HuH-7.5 (cell line): Measurements from ENCODE around the gene SON.
"Not testable (repeated sequence)": the region's sequence is repeated elsewhere in the genome, so short reads cannot be mapped to it uniquely, and the experiment has no call there.

Experiments
- DNase-seq: peaks from one replicate; pipeline ENCODE4 v3.0.0; 2011; ENCODE audit warnings: low spot score

Gene SON, protein sequence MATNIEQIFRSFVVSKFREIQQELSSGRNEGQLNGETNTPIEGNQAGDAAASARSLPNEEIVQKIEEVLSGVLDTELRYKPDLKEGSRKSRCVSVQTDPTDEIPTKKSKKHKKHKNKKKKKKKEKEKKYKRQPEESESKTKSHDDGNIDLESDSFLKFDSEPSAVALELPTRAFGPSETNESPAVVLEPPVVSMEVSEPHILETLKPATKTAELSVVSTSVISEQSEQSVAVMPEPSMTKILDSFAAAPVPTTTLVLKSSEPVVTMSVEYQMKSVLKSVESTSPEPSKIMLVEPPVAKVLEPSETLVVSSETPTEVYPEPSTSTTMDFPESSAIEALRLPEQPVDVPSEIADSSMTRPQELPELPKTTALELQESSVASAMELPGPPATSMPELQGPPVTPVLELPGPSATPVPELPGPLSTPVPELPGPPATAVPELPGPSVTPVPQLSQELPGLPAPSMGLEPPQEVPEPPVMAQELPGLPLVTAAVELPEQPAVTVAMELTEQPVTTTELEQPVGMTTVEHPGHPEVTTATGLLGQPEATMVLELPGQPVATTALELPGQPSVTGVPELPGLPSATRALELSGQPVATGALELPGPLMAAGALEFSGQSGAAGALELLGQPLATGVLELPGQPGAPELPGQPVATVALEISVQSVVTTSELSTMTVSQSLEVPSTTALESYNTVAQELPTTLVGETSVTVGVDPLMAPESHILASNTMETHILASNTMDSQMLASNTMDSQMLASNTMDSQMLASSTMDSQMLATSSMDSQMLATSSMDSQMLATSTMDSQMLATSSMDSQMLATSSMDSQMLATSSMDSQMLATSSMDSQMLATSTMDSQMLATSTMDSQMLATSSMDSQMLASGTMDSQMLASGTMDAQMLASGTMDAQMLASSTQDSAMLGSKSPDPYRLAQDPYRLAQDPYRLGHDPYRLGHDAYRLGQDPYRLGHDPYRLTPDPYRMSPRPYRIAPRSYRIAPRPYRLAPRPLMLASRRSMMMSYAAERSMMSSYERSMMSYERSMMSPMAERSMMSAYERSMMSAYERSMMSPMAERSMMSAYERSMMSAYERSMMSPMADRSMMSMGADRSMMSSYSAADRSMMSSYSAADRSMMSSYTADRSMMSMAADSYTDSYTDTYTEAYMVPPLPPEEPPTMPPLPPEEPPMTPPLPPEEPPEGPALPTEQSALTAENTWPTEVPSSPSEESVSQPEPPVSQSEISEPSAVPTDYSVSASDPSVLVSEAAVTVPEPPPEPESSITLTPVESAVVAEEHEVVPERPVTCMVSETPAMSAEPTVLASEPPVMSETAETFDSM (N-terminal part only)

GRCh38 chr21:33542640-33543504 lies at the start of gene SON:
Gene SON (plus strand): TSS chr21:33543038. CDS start chr21:33543093, 55 bp downstream.
- DNase-seq = peak; percentile 83

DNA sequence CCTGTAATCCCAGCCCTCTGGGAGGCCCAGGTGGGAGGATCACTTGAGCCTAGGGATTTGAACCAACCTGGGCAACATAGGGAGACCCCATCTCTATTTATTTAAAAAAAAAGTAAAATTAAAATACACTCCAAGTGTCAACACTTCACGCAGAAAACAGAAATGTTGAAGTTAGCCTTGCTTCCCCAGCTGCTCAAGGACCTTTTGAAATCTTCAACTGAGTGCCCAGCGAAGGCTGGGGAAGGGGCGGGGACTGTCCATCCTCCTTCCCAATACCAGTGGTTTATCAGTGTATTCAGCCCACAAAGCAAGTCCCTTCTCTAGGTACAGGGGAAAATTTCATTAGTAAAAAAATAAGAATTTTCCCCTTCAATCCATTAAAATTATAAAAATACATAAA lies 49.1 kb upstream of the SON start:
- DNase-seq = no peak

DNA sequence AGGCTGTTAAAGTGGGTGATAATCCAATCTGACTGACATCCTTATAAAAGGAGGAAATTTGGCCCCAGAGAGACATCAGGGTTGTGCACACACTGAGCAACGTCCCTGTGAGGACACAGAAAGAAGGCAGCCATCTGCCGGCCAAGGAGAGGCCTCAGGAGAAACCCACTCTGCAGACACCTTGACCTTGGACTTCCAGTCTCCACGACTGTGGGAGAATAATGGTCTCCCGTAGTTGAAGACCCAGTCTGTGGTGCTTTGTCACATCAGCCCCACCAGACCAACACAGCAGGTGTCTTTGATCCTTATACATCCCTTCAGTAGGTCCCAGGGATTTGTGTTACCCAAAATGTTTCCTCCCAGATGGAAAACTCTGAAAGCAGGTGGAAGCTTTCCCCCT lies 47.1 kb upstream of the SON start:
- no peak for DNase-seq

DNA sequence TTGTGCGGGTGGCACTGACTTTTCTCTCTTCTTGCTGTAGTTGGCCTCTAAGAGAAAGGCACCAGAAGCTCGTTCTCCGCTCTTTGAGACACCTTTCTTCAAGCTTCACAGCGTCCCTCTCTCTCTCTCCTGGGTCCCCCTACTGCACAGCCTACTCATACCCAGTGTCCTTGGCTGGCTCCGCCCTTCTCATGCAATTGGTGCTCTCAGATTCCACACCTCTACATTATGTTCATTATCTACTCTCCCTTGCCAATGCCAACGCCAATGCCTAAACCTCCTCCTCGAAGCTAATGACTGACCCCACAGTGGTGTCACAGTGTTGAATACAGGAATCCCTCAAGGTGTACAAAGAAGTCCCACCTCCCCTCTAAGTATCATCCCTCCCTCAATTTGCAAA lies 46.5 kb upstream of the SON start:
- DNase-seq = no peak

- no peak for DNase-seq
Observed at GRCh38 chr21:33505833-33506232, 37.0 kb upstream of the SON start.

GRCh38 chr21:33507003-33507402 lies 35.8 kb upstream of the SON start:
- not testable (repeated sequence) for DNase-seq

- DNase-seq = no peak
Observed at GRCh38 chr21:33510826-33511225, 32.0 kb upstream of the SON start.

DNA sequence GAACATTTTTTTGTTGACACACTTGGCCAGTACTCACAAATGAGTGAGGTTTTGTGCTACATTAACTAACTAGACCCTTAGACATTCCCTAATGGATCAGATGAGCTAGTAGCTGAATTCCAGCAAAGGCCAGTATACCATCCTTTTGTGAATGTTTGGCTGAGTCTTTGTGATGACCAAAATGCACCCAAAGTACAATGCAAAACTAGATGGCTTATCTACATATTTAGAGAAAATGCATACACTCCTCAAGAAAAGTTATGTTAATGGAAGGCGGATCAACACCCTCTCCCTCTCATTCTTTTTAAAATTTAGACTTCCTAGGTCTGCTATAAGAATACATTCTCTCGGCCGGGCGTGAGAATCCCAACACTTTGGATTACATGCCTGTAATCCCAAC lies 31.2 kb upstream of the SON start:
- no peak for DNase-seq

- no peak for DNase-seq
Observed at GRCh38 chr21:33512481-33512880, 30.4 kb upstream of the SON start.

DNA sequence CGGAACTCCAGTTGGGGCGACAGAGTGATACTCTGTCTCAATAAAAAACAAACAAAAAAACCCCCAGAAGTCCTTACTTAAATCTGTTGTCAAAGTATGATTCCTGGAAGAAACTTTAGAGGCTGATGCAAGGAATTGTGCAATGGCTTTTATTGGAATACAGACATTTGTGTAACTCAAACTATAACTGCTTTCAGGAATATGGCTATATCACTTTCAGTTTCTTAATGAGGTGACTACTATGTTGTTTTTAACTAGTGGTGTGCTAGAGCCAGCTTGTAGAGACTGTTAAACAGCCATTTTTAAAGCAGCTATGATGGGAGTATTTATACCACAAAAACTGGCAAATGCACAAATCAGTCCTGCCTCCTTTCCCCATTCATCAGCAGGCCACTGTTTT lies 28.6 kb upstream of the SON start:
- DNase-seq = no peak

- DNase-seq = no peak
Observed at GRCh38 chr21:33518899-33519298, 23.9 kb upstream of the SON start.

DNA sequence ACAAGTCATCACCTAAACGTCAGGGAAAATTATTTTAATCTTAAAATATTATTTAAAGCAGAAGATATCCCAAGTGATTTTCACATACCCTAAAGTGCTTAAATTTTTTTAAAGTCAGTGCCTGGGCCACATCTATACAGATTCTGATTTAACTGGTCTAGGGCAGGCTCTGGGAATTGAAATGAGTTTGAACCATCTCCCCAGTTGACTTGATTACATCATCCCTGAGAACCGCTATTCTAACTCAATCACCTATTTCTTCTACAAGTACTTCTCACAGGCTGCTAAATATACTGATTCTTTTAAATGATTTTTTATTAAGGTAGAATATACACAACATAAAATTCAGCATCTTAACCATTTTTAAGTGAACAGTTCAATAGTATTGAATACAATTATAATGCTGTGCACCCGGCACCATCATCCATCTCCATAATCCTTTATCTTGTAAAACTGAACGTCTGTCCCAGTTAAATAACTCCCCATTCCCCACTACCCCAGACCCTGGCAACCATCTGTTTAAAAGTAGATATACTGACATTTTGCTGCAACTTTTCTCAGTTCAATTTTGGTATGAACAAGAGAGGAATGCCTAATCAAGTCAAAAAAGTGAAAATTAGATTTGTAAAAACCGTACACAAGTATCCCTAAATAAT lies 20.4 kb upstream of the SON start:
- DNase-seq = no peak

DNA sequence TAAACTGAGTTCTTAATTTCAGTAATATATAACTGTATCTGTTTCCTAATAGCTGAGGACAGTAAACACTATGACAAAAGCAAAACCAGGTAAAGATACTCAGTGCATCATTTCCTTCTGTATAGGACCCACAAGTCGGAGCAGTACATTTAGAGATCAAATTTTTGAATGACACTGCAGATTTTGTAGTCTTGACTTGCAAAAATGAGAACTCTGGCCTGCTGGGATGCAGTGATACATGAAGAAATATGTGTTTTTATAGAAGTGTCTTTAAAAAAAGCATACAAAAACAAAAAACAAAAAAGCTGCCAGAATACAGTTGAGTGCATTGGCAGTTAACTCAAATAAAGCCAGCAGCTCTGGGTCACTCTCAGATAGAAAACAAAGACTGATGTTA lies 19.9 kb upstream of the SON start:
- DNase-seq = no peak

DNA sequence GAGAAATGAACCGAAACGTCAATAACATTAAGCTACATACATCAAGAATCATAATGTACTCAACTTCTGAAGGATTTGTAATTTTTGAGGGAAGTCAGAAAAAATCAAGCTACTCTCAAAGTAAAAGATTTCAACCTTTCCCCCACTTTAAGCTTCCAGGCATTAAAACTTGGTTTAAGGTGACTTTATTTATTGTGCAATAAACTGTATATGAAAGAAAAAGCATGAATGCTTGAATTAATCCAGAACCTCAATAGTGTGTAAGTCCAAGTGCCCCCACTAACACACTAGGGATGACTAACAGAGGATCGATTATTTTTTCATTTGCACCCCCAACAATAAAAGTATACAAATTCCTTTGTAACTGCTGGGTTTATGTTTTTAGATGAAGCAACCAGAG lies 11.8 kb upstream of the SON start:
- no peak for DNase-seq

DNA sequence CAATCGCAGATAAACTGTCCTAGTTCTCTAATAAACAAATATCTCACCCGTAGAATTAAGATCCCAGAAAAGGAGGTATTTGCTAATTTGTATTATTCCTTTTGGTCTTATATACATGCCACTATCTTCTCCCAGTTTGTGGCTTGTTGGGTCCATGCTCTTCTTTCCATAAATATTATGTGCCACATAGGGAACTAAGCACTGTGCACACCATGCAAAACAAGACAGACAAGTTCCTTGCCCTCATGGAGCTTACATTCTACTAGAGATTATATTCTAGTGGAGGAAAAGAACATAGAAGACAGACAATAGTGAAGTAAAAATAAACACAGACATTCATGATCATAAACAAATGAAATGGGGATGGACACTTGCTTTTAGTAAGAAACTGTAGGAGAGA lies 5.6 kb upstream of the SON start:
- DNase-seq = no peak

- no peak for DNase-seq
Observed at GRCh38 chr21:33539616-33540015, 3.2 kb upstream of the SON start.

DNA sequence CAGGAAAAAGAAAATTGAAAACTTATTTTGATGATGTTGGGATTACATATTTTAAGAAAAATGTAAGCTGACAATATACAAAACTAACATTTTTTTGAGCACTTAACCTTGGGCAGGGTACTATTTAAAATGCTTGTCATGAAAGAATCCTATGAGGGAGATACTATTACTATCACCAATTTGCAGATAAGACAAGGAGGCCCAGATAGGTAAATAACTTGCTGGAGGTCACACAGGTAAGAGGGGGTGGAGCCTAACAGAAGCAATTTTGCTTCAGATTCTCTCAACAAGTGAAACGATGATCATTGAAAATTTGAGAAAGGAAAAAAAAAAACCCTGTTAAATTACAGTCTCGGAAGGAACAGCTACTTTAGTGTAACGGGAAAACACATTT lies 2.1 kb upstream of the SON start:
- no peak for DNase-seq

DNA sequence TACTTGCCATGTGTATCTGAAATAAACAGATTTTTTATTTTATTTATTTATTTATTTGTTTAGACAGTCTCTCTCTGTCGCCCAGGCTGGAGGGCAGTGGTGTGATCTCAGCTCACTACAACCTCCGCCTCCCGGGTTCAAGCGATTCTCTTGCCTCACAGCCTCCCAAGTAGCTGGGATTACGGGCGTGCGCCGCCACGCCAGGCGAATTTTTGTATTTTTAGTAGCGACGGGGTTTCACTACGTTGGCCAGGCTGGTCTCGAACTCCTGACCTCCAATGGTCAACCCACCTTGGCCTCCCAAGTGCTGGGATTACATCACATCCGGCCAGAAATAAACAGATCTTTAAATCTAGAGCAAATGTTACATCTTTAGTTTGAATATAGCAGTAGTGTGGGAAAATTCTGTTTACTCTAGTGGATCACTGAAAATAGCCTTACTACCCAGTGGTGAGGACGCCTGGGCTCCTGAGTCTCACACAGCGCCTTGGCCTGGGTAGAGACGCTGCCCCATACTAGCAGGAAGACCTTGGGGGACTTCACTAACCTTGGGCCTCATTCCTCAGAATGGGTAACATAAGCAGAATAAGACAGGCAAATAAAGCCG lies 1.6 kb upstream of the SON start:
- DNase-seq = no peak

GRCh38 chr21:33541756-33542639 lies 840 bp upstream of the SON start, which contains the start of gene GART:
Gene GART (minus strand): TSS chr21:33542117. CDS start chr21:33539315, 2,802 bp downstream.
- peak; percentile 43 for DNase-seq
